Hepatocyte (in vitro differentiated cells): ENCODE results near the gene GNB1L. TPM values are rescaled to one million over a fixed set of nuclear protein-coding genes. Genes with fewer than 3 reads are reported as not detected.

ENCODE experiments used
- DNase-seq: peaks from one replicate; pipeline ENCODE4 v3.0.0-alpha.2; 2016; ENCODE audit warnings: low spot score
- H2AFZ ChIP-seq: fragments of 200-600 bp; sonication (generic); 2 replicates; pipeline ENCODE4 v1.6.0; 2016; ENCODE audit warnings: antibody characterized with exemption, mild to moderate bottlenecking
- H3K27ac ChIP-seq: fragments of 200-600 bp; sonication (generic); 2 replicates; pipeline ENCODE4 v1.5.1; 2016; ENCODE audit warnings: mild to moderate bottlenecking
- H3K27me3 ChIP-seq: fragments of 200-600 bp; sonication (generic); 2 replicates; pipeline ENCODE4 v1.6.1; 2016
- H3K36me3 ChIP-seq: fragments of 200-600 bp; sonication (generic); replicated peaks from 2 replicates; pipeline ENCODE4 v1.5.1; 2016; ENCODE audit warnings: low read depth; ENCODE audit not compliant: insufficient read depth
- H3K4me1 ChIP-seq: fragments of 200-600 bp; sonication (generic); 2 replicates; pipeline ENCODE4 v1.5.1; 2016; ENCODE audit warnings: mild to moderate bottlenecking, moderate library complexity; ENCODE audit not compliant: insufficient read depth
- H3K4me2 ChIP-seq: fragments of 200-600 bp; sonication (generic); 2 replicates; pipeline ENCODE4 v1.6.0; 2016
- H3K4me3 ChIP-seq: fragments of 200-600 bp; sonication (generic); 2 replicates; pipeline ENCODE4 v1.5.1; 2016; ENCODE audit warnings: mild to moderate bottlenecking
- H3K79me2 ChIP-seq: fragments of 200-600 bp; sonication (generic); 2 replicates; pipeline ENCODE4 v1.6.0; 2017; ENCODE audit warnings: mild to moderate bottlenecking
- H3K9me2 ChIP-seq: fragments of 200-600 bp; sonication (generic); replicated peaks from 2 replicates; pipeline ENCODE4 v1.6.0; 2017; ENCODE audit warnings: mild to moderate bottlenecking; ENCODE audit not compliant: insufficient read depth
- H3K9me3 ChIP-seq: fragments of 200-600 bp; sonication (generic); 2 replicates; pipeline ENCODE4 v1.5.1; 2016; ENCODE audit warnings: low read depth, mild to moderate bottlenecking
- H4K20me1 ChIP-seq: fragments of 200-600 bp; sonication (generic); 2 replicates; pipeline ENCODE4 v1.6.0; 2016; ENCODE audit warnings: mild to moderate bottlenecking; ENCODE audit not compliant: insufficient read depth, poor library complexity, severe bottlenecking
- CTCF ChIP-seq: fragments of 200-600 bp; sonication (generic); IDR thresholded peaks from 2 replicates; pipeline ENCODE4 v1.5.1; 2016; ENCODE audit warnings: antibody characterized with exemption, mild to moderate bottlenecking; ENCODE audit not compliant: poor library complexity
- EZH2 ChIP-seq: fragments of 200-600 bp; sonication (generic); IDR thresholded peaks from 2 replicates; pipeline ENCODE4 v1.6.1; 2016; ENCODE audit warnings: antibody characterized with exemption, mild to moderate bottlenecking, borderline replicate concordance
- EZH2phosphoT487 ChIP-seq: fragments of 200-600 bp; sonication (generic); IDR thresholded peaks from one replicate; pipeline ENCODE4 v1.6.1; 2018; ENCODE audit warnings: antibody characterized with exemption, mild to moderate bottlenecking, low read depth, moderate library complexity; ENCODE audit not compliant: unreplicated experiment, severe bottlenecking
- WGBS: methylation state at CpG from one replicate; pipeline ENCODE4 v1.1.6; 2016; ENCODE audit warnings: low lambda C conversion rate; ENCODE audit errors: missing lambda C conversion rate; 5-methylcytosine and 5-hydroxymethylcytosine counted together
- polyA plus RNA-seq: library from polyadenylated mRNA; unstranded; fragments of >200 nt; fragmentation: Nextera tagmentation; extraction: Ambion mirVana; gene quantifications from 2 replicates; pipeline ENCODE4 v1.2.1, GENCODE V29; 2016
- total RNA-seq: library from RNA; depleted of rRNA; stranded (reverse); fragments of >200 nt; gene quantifications from 2 replicates; pipeline ENCODE4 v1.2.3, GENCODE V29; 2014

The GNB1L gene
- total and polyA plus RNA-seq, 2 experiments from 2014 or later = 4.1 to 8.5 TPM

DNA sequence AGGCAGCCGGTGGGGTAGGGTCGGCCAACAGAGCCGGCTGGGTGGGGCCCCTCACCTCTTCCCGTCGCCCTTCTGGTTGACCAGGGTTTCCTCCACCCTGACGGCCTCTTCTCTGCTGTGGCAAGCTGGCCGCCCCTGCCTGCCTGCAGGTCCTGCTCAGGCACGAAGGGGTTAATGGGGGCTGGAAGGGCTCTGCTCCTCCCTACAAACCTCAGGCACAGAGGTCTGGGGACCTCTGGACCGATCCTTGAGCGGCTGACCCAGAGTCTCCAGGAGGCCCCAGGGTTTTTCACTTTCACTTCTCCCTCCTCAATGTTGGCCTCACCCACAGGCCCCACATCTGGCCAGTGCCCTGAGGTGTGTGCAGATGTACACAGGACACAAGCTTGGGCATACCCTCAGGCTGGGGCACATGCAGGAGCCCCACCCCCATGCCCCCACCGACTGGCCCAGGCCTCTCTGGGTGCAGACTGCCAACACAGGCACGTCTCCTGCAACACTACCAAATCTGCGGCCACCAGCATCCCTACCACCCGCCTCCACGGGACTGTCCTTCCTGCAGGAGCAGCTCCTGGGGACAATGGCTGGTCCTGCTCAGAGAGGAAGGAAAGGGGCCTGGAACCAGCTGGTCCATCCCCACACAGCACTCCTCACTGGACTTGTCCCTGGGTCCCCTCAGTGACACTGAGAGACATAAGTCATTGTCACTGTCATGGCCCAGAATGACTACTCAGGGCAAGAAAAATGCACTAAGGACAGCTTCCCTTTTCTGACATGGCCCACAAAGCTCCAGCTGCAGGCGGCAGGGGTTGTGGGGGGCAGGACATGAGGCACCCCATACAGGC, 97.3 kb downstream of the GNB1L start:
- Histone ChIP-seq H3K27ac (no peak overlapping the region), H4K20me1 (peaks cover 6% of the 10 kb centered on the region), H2AFZ (no peak overlapping the region), H3K9me2 (no peaks in the 10 kb centered on the region), H3K4me2 (peak overlapping the region; percentile 79), H3K9me3 (no peaks in the 10 kb centered on the region), H3K36me3 (no peaks in the 10 kb centered on the region), H3K4me3 (no peak overlapping the region), H3K4me1 (peaks cover 10% of the 10 kb centered on the region), H3K79me2 (no peaks in the 10 kb centered on the region), H3K27me3 (peaks cover 93% of the 10 kb centered on the region)
- peak; percentile 31 for TF ChIP-seq EZH2phosphoT487
- TF ChIP-seq EZH2 = no peak
- no peak for TF ChIP-seq CTCF
- no peak for DNase-seq
- WGBS = 25% methylated on average over 14 of the region's 16 CpGs

- no peaks in the 10 kb centered on the region for H3K36me3 ChIP-seq
- no peak overlapping the region for H2AFZ ChIP-seq
- H3K4me1 ChIP-seq = peaks cover 10% of the 10 kb centered on the region
- H3K9me2 ChIP-seq = no peaks in the 10 kb centered on the region
- peak; percentile 46 for TF ChIP-seq CTCF
- TF ChIP-seq EZH2 = peak; percentile 54
- peak; percentile 24 for TF ChIP-seq EZH2phosphoT487
- no peak overlapping the region for H3K27ac ChIP-seq
- WGBS = 9% methylated on average over 38 of the region's 76 CpGs
- peak; percentile 79 for DNase-seq
- H3K4me3 ChIP-seq = no peak overlapping the region
- peaks cover 6% of the 10 kb centered on the region for H4K20me1 ChIP-seq
- peak overlapping the region; percentile 79 for H3K4me2 ChIP-seq
- peaks cover 91% of the 10 kb centered on the region for H3K27me3 ChIP-seq
- H3K79me2 ChIP-seq = no peaks in the 10 kb centered on the region
- H3K9me3 ChIP-seq = no peaks in the 10 kb centered on the region
These were observed 98.2 kb downstream of the GNB1L start for GRCh38 chr22:19756288-19757128.

- peaks cover 86% of the 10 kb centered on the region for H3K27me3 ChIP-seq
- no peak for DNase-seq
- TF ChIP-seq CTCF = no peak
- peak; percentile 92 for TF ChIP-seq EZH2
- peaks cover 6% of the 10 kb centered on the region for H4K20me1 ChIP-seq
- H3K9me2 ChIP-seq = no peaks in the 10 kb centered on the region
- H3K79me2 ChIP-seq = no peaks in the 10 kb centered on the region
- H3K4me1 ChIP-seq = peaks cover 13% of the 10 kb centered on the region
- H3K4me2 ChIP-seq = peak overlapping the region; percentile 67
- no peak overlapping the region for H2AFZ ChIP-seq
- no peak overlapping the region for H3K4me3 ChIP-seq
- 14% methylated on average over 22 of the region's 26 CpGs for WGBS
- H3K9me3 ChIP-seq = no peaks in the 10 kb centered on the region
- H3K27ac ChIP-seq = no peak overlapping the region
- no peaks in the 10 kb centered on the region for H3K36me3 ChIP-seq
These were observed 98.9 kb downstream of the GNB1L start for GRCh38 chr22:19755722-19756287.
